Stimulated activated CD4-positive, alpha-beta T cell treated with anti-CD3 and anti-CD28 coated beads, Interleukin-15, amount 100 ng/mL, for 24 hours (primary cell): ENCODE data around the gene LYL1.

ENCODE experiments used
- DNase-seq: peaks from one replicate; pipeline ENCODE4 v3.0.0-alpha.2; 2020

LYL1 gene

GRCh38 chr19:13091400-13092157 lies 11.1 kb downstream of the LYL1 start:
- no peak for DNase-seq

GRCh38 chr19:13090511-13091231 lies 12.0 kb downstream of the LYL1 start:
- DNase-seq = no peak

- no peak for DNase-seq
Measured at GRCh38 chr19:13089857-13090507, 12.7 kb downstream of the LYL1 start.

- no peak for DNase-seq
Measured at GRCh38 chr19:13089139-13089856, 13.4 kb downstream of the LYL1 start.

- DNase-seq = no peak
Measured at GRCh38 chr19:13087795-13088537, 14.7 kb downstream of the LYL1 start.

GRCh38 chr19:13087295-13087694 lies 15.4 kb downstream of the LYL1 start:
- DNase-seq = no peak

- DNase-seq = no peak
Measured at GRCh38 chr19:13086341-13086740, 16.3 kb downstream of the LYL1 start.

GRCh38 chr19:13085666-13086065 lies 17.0 kb downstream of the LYL1 start:
- no peak for DNase-seq

- no peak for DNase-seq
Measured at GRCh38 chr19:13083627-13084026, 19.0 kb downstream of the LYL1 start.

GRCh38 chr19:13083008-13083404 lies 19.7 kb downstream of the LYL1 start:
- DNase-seq = no peak

- DNase-seq = no peak
Measured at GRCh38 chr19:13082192-13083007, 20.3 kb downstream of the LYL1 start.

- DNase-seq = no peak
Measured at GRCh38 chr19:13079542-13079986, 23.1 kb downstream of the LYL1 start.

- no peak for DNase-seq
Measured at GRCh38 chr19:13078897-13079541, 23.6 kb downstream of the LYL1 start.

GRCh38 chr19:13078381-13078780 lies 24.3 kb downstream of the LYL1 start:
- DNase-seq = no peak

- no peak for DNase-seq
Measured at GRCh38 chr19:13077240-13077639, 25.4 kb downstream of the LYL1 start.

- DNase-seq = no peak
Measured at GRCh38 chr19:13076787-13077186, 25.9 kb downstream of the LYL1 start.

- no peak for DNase-seq
Measured at GRCh38 chr19:13076320-13076719, 26.3 kb downstream of the LYL1 start.

- DNase-seq = no peak
Measured at GRCh38 chr19:13074378-13074777, 28.3 kb downstream of the LYL1 start.

- no peak for DNase-seq
Measured at GRCh38 chr19:13073263-13073662, 29.4 kb downstream of the LYL1 start.

- DNase-seq = no peak
Measured at GRCh38 chr19:13072188-13072908, 30.3 kb downstream of the LYL1 start.
